Activated T-cell treated with anti-CD3 and anti-CD28 coated beads, Interleukin-2, amount 50 U/mL, for 1 hour (primary cell): ENCODE data around the gene DNA2.

Experiments used
- DNase-seq: peaks from one replicate; pipeline ENCODE4 v3.0.0-alpha.2; 2020

DNA2 gene

DNA sequence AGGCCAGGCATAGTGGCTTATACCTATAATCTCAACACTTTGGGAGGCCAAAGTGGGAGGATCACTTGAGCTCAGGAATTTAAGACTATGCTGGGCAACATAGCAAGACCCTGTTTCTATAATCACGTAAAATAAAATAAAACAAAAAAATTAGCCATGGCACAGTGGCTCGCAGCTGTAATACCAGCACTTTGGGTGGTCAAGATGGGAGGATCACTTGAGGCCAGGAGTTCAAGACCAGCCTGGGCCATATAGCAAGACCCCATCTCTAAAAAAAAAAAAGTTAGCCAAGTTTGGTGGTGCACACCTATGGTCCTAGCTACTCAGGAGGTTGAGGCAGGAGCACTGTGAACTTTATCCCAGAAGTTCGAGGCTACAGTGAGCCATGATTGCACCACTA is 30.9 kb downstream of the DNA2 start:
- no peak for DNase-seq

DNA sequence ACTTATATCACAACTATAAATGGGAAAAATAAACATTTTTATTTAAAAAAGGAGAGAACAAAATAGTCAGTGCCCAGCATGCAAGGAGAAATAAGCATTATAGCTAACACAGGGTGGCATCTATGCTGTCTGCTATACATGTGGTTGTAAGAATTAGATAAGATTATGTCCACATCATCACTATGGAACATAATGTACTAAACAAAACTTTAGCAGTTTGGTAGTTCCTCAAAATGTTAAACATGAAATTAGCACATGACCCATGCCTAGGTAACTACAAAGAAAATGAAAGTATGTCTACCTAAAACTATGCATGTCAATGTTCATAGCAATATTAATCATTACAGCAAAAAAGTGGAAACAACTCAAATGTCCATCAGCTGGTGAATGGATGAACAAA is 36.0 kb downstream of the DNA2 start:
- no peak for DNase-seq

GRCh38 chr10:68434657-68435056 is 37.1 kb downstream of the DNA2 start:
- DNase-seq: no peak

GRCh38 chr10:68428396-68429104 is 43.2 kb downstream of the DNA2 start:
- no peak for DNase-seq

GRCh38 chr10:68424454-68425014 is 47.2 kb downstream of the DNA2 start:
- DNase-seq: no peak

- DNase-seq: peak; percentile 39
Observed at GRCh38 chr10:68423522-68423921, 48.3 kb downstream of the DNA2 start.

DNA sequence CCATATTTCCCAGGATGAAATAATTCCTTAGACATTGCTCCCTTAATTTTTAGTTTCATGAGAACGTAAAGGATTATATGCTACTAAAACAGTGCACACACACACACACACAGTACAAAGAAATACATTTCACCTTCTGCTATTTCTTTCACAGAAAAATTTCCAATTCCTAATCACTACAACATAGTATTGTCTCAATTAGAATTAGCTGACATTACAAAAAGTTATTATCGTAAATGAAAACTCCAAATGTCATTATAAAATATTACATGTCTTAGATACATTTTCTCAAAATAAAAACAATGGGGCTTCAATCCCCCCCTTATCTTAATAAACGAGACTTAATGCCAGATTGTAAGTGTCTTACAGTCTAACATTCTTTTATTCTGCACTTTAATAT is 52.4 kb downstream of the DNA2 start:
- no peak for DNase-seq

GRCh38 chr10:68408898-68409518 is 62.8 kb downstream of the DNA2 start:
- no peak for DNase-seq

GRCh38 chr10:68406815-68407548 is 64.8 kb downstream of the DNA2 start, which contains the start of gene RUFY2:
Gene RUFY2 (minus strand): TSS chr10:68407277. CDS start chr10:68407189, 88 bp downstream.
- peak; percentile 86 for DNase-seq

GRCh38 chr10:68406111-68406814 is 65.5 kb downstream of the DNA2 start:
- DNase-seq: no peak

GRCh38 chr10:68403701-68404100 is 68.1 kb downstream of the DNA2 start:
- DNase-seq: no peak

- DNase-seq: no peak
Observed at GRCh38 chr10:68402276-68402675, 69.5 kb downstream of the DNA2 start.

GRCh38 chr10:68397005-68397404 is 74.8 kb downstream of the DNA2 start:
- no peak for DNase-seq

DNA sequence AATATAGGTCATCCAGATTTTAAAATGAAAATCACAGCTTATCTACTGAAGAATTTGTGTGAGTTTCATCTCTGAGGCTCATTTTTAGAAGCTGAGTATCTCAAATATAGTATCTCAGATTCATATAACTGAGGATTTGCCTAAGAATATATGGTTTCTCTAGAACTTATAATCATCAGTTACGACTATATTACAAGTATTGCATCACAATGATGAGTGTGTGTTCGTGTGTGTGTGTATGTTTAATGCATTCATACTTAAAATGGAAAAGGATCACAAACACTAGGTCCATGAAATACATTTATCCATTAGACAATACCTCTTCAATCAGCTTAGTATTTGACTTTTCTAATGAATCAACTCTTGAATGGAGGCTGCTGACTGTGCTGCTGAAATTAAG is 86.0 kb downstream of the DNA2 start:
- DNase-seq: no peak

GRCh38 chr10:68371604-68372003 is 100.2 kb downstream of the DNA2 start:
- no peak for DNase-seq

DNA sequence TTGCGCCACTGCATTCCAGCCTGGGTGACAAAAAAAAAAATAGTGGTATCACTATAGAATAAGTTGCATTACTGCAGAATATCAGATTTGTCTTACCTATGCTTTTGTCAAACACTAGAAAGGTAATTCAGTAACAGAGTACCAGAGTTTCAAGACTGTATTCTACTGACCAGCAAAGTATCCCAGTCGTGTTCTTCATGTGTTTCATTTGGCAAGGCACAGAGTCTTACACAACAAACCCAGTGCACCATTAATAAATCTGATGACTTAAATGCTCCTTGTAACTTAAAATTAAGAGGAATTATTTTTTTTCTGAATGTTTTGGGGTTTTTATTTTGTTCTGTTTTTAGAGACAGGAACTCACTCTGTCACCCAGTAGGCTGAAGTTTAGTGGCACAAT is 104.7 kb downstream of the DNA2 start:
- no peak for DNase-seq

DNA sequence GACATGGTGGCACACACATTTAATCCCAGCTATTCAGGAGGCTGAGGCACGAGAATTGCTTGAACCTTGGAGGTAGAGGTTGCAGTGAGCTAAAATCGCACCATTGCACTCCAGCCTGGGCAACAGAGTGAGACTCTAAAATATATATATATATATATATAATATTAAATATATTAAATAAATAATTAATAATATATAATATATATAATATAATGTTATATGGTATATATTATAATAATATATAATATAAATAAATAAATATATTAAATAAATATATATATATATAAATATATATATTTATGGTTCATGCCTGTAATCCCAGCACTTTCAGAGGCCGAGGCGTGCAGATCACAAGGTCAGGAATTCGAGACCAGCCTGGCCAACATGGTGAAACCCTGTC is 105.2 kb downstream of the DNA2 start:
- no peak for DNase-seq

GRCh38 chr10:68365611-68366010 is 106.2 kb downstream of the DNA2 start:
- DNase-seq: no peak

DNA sequence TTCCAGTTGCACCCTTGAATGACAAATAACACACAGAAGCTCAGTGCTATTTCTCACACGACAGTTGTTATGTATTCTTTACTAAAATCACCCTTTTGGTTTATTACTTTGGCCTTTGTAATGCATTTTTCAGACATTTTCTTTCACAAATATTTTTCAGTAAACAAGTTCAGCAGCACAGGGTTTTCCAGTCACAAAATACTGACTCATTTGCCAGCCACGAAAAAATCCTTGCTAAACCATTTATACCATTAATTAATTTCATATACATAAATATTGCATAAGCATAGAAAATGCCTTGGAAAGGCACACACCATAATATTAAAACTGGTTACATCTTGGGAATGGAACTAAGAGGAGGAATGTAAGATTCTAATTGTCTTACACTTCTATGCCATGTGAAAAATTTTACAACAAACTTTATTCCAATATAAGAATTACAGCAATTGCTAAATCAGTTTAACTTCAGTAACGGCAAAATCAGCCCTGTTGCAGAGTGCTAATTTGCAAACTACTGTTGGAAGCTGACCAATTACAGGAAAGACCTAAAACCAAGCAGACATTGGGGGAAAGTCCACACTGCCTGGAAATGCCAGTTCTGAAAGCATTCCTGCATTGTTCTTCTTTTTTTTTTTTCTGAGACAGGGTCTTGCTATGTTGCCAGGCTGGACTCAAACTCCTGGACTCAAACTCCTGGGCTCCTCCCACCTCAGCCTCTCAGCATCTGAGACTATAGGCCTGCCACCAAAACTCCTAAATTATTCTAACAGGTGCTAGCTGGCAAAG is 107.5 kb downstream of the DNA2 start:
- DNase-seq: no peak
